Mucosa of stomach (tissue), 1 donor: ENCODE results near the gene RANBP17.
"Not testable (repeated sequence)": the region's sequence is repeated elsewhere in the genome, so short reads cannot be mapped to it uniquely, and the experiment has no call there.

Experiments used
- H3K27me3 ChIP-seq: one replicate; pipeline ENCODE4 v1.7.0; 2013; ENCODE audit warnings: mild to moderate bottlenecking, low read length; ENCODE audit not compliant: control insufficient read depth, insufficient read depth
- H3K36me3 ChIP-seq: one replicate; pipeline ENCODE4 v1.7.0; 2013; ENCODE audit warnings: low read length; ENCODE audit not compliant: control insufficient read depth, insufficient read depth
- H3K4me1 ChIP-seq: one replicate; pipeline ENCODE4 v1.7.0; 2013; ENCODE audit warnings: mild to moderate bottlenecking, low read length; ENCODE audit not compliant: control insufficient read depth, insufficient read depth
- H3K4me3 ChIP-seq: one replicate; pipeline ENCODE4 v1.7.0; 2013; ENCODE audit warnings: low read length
- H3K9ac ChIP-seq: one replicate; pipeline ENCODE4 v1.7.0; 2013; ENCODE audit warnings: mild to moderate bottlenecking, low read length, moderate library complexity
- H3K9me3 ChIP-seq: one replicate; pipeline ENCODE4 v1.7.0; 2013; ENCODE audit warnings: mild to moderate bottlenecking, low read length, moderate library complexity; ENCODE audit not compliant: control insufficient read depth
- donor health status: Pancreatic carcinoma.

The RANBP17 gene

DNA sequence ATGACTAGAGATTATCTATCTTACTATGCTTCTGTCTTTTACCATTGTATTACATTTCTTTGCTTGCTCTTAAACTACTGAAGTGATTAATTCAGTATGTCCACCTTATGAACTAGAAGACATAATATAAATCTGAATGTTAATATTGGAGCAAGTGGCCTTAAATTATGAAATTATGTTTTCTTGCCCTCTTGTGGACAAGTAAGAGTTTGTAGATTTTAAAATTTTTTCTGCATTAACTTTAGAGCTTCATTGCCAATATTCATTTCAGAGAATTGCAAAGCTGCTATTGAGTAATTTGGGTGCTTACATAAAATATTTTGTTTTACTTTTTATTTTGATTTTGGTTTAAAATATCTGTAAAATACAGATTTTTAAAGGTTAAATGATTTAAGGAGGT, 55.3 kb downstream of the RANBP17 start:
- no peaks in the 10 kb centered on the region for H3K4me1 ChIP-seq
- no peak overlapping the region for H3K9ac ChIP-seq
- H3K36me3 ChIP-seq: no peaks in the 10 kb centered on the region
- H3K4me3 ChIP-seq: no peak overlapping the region
- no peaks in the 10 kb centered on the region for H3K9me3 ChIP-seq
- no peaks in the 10 kb centered on the region for H3K27me3 ChIP-seq

DNA sequence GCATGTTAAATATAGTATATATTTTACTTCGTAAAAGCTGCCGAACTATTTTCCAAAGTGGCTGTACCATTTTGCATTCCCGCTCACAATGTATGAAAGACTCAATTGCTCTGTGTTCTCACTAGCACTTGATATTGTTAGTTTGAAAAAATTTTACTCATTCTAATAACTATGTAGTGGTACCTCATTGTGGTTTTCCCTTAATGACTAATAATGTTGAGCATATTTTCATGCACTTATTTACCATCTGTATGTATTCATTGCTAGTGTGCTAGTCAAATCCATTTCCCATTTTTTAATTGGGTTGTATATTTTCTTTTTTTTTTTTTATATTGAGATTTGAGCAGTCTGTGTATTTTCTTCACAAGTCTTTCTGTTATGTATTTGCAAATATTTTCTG, 58.4 kb downstream of the RANBP17 start:
- no peaks in the 10 kb centered on the region for H3K4me1 ChIP-seq
- no peak overlapping the region for H3K9ac ChIP-seq
- no peaks in the 10 kb centered on the region for H3K9me3 ChIP-seq
- H3K27me3 ChIP-seq: no peaks in the 10 kb centered on the region
- H3K36me3 ChIP-seq: no peaks in the 10 kb centered on the region
- no peak overlapping the region for H3K4me3 ChIP-seq

DNA sequence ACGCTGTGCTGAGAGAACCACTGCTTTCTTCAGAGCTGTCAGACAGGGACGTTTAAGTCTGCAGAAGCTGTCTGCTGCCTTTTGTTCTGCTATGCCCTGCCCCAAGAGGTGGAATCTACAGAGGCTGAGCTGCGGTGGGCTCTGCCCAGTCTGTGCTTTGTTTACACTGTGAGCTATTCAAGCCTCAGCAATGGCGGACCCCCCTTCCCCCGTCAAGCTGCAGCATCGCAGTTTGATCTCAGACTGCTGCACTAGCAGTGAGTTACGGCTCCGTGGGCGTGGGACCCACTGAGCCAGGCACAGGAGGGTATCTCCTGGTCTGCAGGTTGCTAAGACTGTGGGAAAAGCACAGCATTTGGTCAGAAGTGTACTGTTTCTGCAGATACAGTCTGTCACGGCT, 60.5 kb downstream of the RANBP17 start:
- not testable (repeated sequence) for H3K27me3 ChIP-seq, H3K36me3 ChIP-seq, H3K9me3 ChIP-seq, H3K4me3 ChIP-seq, H3K9ac ChIP-seq, H3K4me1 ChIP-seq

DNA sequence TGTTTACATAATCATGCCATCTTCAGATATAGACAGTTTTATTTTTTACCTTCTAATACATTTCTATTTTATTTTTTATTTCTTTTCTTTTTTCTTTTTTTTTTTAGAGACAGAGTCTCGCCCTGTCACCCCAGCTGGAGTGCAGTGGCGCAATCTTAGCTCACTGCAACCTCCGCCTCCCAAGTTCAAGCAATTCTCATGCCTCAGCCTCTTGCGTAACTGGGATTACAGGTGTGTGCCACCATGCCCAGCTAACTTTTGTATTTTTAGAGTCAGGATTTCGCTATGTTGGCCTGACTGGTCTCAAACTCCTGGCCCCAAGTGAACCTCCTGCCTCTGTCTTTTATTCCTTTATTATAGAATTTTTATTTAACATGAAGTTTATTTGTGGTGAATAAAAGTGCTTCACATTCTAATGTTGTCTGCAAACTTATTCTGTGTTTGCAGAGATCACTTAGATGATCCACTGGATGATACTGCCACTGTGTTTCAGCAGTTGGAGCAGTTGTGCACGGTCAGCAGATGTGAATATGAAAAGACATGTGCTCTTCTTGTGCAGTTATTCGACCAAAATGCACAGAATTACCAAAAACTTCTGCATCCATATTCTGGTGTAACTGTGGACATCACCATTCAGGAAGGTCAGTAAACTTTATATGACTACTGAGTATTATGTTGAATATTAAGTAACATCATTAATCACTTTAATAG, 62.2 kb downstream of the RANBP17 start:
- H3K9ac ChIP-seq: no peak overlapping the region
- no peaks in the 10 kb centered on the region for H3K4me1 ChIP-seq
- no peaks in the 10 kb centered on the region for H3K9me3 ChIP-seq
- no peak overlapping the region for H3K4me3 ChIP-seq
- H3K36me3 ChIP-seq: no peaks in the 10 kb centered on the region
- no peaks in the 10 kb centered on the region for H3K27me3 ChIP-seq

DNA sequence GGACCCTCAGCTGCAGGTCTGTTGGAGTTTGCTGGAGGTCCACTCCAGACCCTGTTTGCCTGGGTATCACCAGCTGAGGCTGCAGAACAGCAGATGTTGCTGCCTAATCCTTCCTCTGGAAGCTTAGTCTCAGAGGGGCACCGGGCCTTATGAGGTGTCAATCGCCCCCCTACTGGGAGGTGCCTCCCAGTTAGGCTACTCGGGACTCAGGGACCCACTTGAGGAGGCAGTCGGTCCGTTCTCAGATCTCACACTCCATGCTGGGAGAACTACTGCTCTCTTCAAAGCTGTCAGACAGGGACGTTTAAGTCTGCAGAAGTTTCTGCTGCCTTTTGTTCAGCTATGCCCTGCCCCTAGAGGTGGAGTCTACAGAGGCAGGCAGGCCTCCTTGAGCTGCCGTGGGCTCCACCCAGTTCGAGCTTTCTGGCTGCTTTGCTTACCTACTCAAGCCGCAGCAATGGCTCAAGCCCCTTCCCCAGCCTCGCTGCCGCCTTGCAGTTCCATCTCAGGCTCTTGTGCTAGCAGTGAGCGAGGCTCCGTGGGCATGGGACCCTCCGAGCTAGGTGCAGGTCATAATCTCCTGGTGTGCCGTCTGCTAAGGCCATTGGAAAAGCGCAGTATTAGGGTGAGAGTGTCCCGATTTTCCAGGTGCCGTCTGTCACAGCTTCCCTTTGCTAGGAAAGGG, 73.9 kb downstream of the RANBP17 start:
- H3K9ac ChIP-seq, H3K4me1 ChIP-seq, H3K9me3 ChIP-seq, H3K4me3 ChIP-seq, H3K36me3 ChIP-seq, H3K27me3 ChIP-seq: not testable (repeated sequence)

- H3K4me3 ChIP-seq: no peak overlapping the region
- H3K27me3 ChIP-seq: no peaks in the 10 kb centered on the region
- no peaks in the 10 kb centered on the region for H3K36me3 ChIP-seq
- H3K9me3 ChIP-seq: no peaks in the 10 kb centered on the region
- no peak overlapping the region for H3K9ac ChIP-seq
- no peaks in the 10 kb centered on the region for H3K4me1 ChIP-seq
Observed at GRCh38 chr5:170937072-170937471, 75.3 kb downstream of the RANBP17 start.

GRCh38 chr5:170937914-170938313, 76.1 kb downstream of the RANBP17 start:
- Histone ChIP-seq H3K9ac (no peak overlapping the region), H3K9me3 (no peaks in the 10 kb centered on the region), H3K4me1 (no peaks in the 10 kb centered on the region), H3K36me3 (no peaks in the 10 kb centered on the region), H3K4me3 (no peak overlapping the region), H3K27me3 (no peaks in the 10 kb centered on the region)

- no peak overlapping the region for H3K4me3 ChIP-seq
- no peaks in the 10 kb centered on the region for H3K27me3 ChIP-seq
- no peaks in the 10 kb centered on the region for H3K9me3 ChIP-seq
- no peaks in the 10 kb centered on the region for H3K4me1 ChIP-seq
- no peaks in the 10 kb centered on the region for H3K36me3 ChIP-seq
- no peak overlapping the region for H3K9ac ChIP-seq
Observed at GRCh38 chr5:170939178-170939577, 77.4 kb downstream of the RANBP17 start.

- Histone ChIP-seq H3K27me3 (no peaks in the 10 kb centered on the region), H3K36me3 (no peaks in the 10 kb centered on the region), H3K4me1 (no peaks in the 10 kb centered on the region), H3K4me3 (no peak overlapping the region), H3K9me3 (no peaks in the 10 kb centered on the region), H3K9ac (no peak overlapping the region)
Observed at GRCh38 chr5:170941788-170942187, 80.0 kb downstream of the RANBP17 start.

DNA sequence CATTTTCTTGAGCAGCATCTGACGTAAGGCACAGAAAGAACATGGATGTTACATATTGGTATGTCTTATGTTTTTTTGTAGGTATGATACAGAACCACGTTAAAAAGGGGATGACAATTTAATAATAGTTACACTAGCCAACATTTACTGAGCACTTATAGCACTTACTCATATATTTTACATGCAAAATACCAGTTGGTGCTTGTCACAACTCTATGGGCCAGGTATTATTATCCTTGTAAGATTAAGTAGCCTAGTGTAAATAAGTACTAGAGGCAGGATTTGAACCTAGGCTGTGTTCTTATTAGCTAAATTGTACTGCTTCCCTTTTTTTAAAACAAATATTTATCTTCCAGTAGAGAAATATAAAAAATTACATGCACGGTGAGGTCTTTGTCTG, 83.5 kb downstream of the RANBP17 start:
- no peak overlapping the region for H3K4me3 ChIP-seq
- no peaks in the 10 kb centered on the region for H3K36me3 ChIP-seq
- H3K9ac ChIP-seq: no peak overlapping the region
- no peaks in the 10 kb centered on the region for H3K4me1 ChIP-seq
- no peaks in the 10 kb centered on the region for H3K27me3 ChIP-seq
- H3K9me3 ChIP-seq: no peaks in the 10 kb centered on the region

DNA sequence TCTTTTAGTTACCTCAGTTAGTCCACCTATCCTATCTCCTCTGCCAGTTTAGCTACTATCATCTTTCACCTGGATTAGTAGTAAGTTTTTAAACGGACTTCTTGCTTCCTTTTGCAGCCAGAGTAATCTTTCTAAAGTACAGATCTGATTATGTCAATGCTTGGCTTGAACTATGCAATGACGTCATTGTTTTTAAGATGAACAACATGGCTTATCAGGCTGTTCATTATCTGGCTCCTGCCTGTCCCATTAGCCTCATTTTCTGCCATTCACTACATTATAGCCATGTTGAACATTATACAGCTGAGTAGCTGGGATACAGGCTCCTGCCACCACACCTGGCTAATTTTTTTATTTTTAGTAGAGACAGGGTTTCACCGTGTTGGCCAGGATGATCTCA, 98.7 kb downstream of the RANBP17 start:
- no peaks in the 10 kb centered on the region for H3K9me3 ChIP-seq
- no peaks in the 10 kb centered on the region for H3K36me3 ChIP-seq
- H3K4me1 ChIP-seq: no peaks in the 10 kb centered on the region
- no peak overlapping the region for H3K9ac ChIP-seq
- no peaks in the 10 kb centered on the region for H3K27me3 ChIP-seq
- H3K4me3 ChIP-seq: no peak overlapping the region

DNA sequence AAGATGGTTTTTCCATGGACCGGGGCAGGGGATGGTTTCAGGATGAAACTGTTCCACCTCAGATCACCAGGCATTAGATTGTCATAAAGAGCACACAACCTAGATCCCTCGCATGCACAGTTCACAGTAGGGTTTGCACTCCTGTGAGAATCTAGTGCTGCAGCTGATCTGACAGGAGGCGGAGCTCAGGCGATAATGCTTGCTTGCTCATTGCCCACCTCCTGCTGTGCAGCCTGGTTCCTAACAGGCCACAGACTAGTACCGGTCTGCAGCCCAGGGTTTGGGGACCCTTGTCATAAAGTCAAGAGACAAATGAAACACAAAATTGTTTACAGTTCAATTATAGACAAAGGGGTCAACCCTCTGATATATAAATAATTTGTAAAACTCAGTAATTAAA, 101.7 kb downstream of the RANBP17 start:
- no peak overlapping the region for H3K4me3 ChIP-seq
- no peak overlapping the region for H3K9ac ChIP-seq
- no peaks in the 10 kb centered on the region for H3K4me1 ChIP-seq
- H3K27me3 ChIP-seq: no peaks in the 10 kb centered on the region
- no peaks in the 10 kb centered on the region for H3K9me3 ChIP-seq
- no peaks in the 10 kb centered on the region for H3K36me3 ChIP-seq
